Osteocyte (in vitro differentiated cells): ENCODE data around the gene CD1B. TPM values are rescaled to one million over a fixed set of nuclear protein-coding genes. Genes with fewer than 3 reads are reported as not detected.

Source experiments
- DNase-seq: peaks from one replicate; pipeline ENCODE4 v3.0.0; 2021; ENCODE audit warnings: mixed read lengths; ENCODE audit not compliant: unreplicated experiment; ENCODE audit errors: extremely low spot score
- H3K27ac Mint-ChIP-seq: one replicate; pipeline ENCODE4 v1.8.0; 2021; ENCODE audit warnings: mild to moderate bottlenecking, mixed read lengths; ENCODE audit not compliant: unreplicated experiment
- H3K27me3 Mint-ChIP-seq: one replicate; pipeline ENCODE4 v1.8.0; 2021; ENCODE audit warnings: mixed read lengths; ENCODE audit not compliant: unreplicated experiment
- H3K36me3 Mint-ChIP-seq: one replicate; pipeline ENCODE4 v1.8.0; 2021; ENCODE audit warnings: mixed read lengths; ENCODE audit not compliant: unreplicated experiment
- H3K4me1 Mint-ChIP-seq: one replicate; pipeline ENCODE4 v1.8.0; 2021; ENCODE audit warnings: mixed read lengths; ENCODE audit not compliant: unreplicated experiment
- H3K4me3 Mint-ChIP-seq: one replicate; pipeline ENCODE4 v1.8.0; 2021; ENCODE audit warnings: mild to moderate bottlenecking, moderate library complexity, mixed read lengths; ENCODE audit not compliant: unreplicated experiment
- H3K9me3 Mint-ChIP-seq: one replicate; pipeline ENCODE4 v1.8.0; 2021; ENCODE audit warnings: mixed read lengths; ENCODE audit not compliant: unreplicated experiment
- CTCF ChIP-seq: fragments of 200-600 bp; sonication (generic); IDR thresholded peaks from 2 replicates; pipeline ENCODE4 v1.5.0; 2021; ENCODE audit warnings: antibody characterized with exemption, mild to moderate bottlenecking, moderate library complexity
- total RNA-seq: library from RNA; stranded (reverse); gene quantifications from 2 replicates; pipeline ENCODE4 v1.2.1, GENCODE V29; 2021

CD1B gene
- total RNA-seq, 1 donor from 2014 or later: not detected

DNA sequence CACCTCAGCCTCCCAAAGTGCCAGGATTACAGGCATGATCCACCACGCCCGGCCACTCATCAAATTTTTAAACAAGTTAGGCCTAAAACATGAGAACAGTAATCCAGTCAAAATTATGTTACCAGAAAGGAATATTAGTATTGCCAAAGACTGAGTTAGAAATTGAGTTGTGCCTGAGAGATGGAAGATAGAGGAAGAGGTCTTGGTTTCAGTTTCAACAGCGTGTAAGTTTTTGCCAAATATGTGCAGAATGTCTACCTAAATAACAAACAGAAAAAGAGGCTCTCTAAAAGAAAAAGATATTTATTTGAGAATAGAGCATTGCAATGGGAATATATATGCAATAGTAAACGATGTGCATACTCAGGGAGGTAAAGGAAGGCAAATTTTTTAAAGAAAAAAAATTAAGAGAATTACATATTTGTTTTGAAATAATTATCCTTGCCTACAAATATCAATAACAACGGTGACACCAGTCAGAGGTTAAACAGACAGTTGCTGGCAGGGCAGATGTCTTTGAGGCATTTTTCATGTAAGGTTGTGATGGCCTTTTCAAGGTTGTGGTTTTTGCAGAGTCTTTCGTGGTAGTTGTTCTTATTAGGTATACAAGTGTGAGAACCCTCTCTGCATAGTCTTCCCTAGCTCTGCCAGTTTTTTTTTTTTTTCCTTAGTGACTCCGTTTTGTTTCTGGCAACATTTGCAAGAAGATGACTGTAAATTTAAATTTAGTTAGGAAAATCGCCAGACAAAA is 2.2 kb upstream of the CD1B start:
- H3K4me1 Mint-ChIP-seq: no peaks in the 10 kb centered on the region
- no peaks in the 10 kb centered on the region for H3K9me3 Mint-ChIP-seq
- no peak for DNase-seq
- no peak overlapping the region for H3K27ac Mint-ChIP-seq
- no peak overlapping the region for H3K4me3 Mint-ChIP-seq
- H3K36me3 Mint-ChIP-seq: no peaks in the 10 kb centered on the region
- no peak for TF ChIP-seq CTCF
- no peaks in the 10 kb centered on the region for H3K27me3 Mint-ChIP-seq

GRCh38 chr1:158331106-158331425 is 265 bp downstream of the CD1B start:
- no peak for DNase-seq
- Mint-ChIP-seq H3K9me3 (no peaks in the 10 kb centered on the region), H3K27ac (no peak overlapping the region), H3K27me3 (no peaks in the 10 kb centered on the region), H3K4me1 (no peaks in the 10 kb centered on the region), H3K36me3 (no peaks in the 10 kb centered on the region), H3K4me3 (no peak overlapping the region)
- no peak for TF ChIP-seq CTCF

GRCh38 chr1:158330391-158331105 is 783 bp downstream of the CD1B start:
- H3K4me3 Mint-ChIP-seq: no peak overlapping the region
- no peak for DNase-seq
- no peak overlapping the region for H3K27ac Mint-ChIP-seq
- H3K9me3 Mint-ChIP-seq: no peaks in the 10 kb centered on the region
- H3K27me3 Mint-ChIP-seq: no peaks in the 10 kb centered on the region
- no peaks in the 10 kb centered on the region for H3K36me3 Mint-ChIP-seq
- no peaks in the 10 kb centered on the region for H3K4me1 Mint-ChIP-seq
- TF ChIP-seq CTCF: no peak

DNA sequence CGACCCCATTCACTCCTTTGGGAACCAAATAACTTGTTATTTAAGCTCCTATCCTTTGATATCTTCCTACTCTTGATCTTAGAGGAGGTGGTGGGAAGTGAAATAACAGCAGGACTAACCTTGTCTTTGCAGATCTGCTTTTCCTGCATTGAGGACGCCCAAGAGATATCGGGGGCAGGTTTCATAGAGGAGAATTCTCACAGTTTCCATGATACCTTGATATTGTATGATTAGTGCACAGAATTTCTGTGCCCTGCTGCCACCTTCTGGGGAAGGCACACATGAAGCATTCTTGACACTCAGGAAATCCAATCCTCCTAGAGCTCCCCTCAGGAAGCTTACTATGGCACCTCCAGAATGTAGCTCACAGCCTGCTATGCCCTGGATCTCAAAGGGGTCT is 1.6 kb downstream of the CD1B start:
- no peak for TF ChIP-seq CTCF
- Mint-ChIP-seq H3K36me3 (no peaks in the 10 kb centered on the region), H3K27ac (no peak overlapping the region)

GRCh38 chr1:158329300-158329699 is 2.0 kb downstream of the CD1B start:
- no peak overlapping the region for H3K27ac Mint-ChIP-seq
- H3K4me3 Mint-ChIP-seq: no peak overlapping the region
- H3K4me1 Mint-ChIP-seq: no peaks in the 10 kb centered on the region
- no peaks in the 10 kb centered on the region for H3K27me3 Mint-ChIP-seq
- no peak for TF ChIP-seq CTCF
- no peaks in the 10 kb centered on the region for H3K9me3 Mint-ChIP-seq
- no peaks in the 10 kb centered on the region for H3K36me3 Mint-ChIP-seq
- no peak for DNase-seq

More for the DNA sequence above, 1.6 kb downstream of the CD1B start:
- Mint-ChIP-seq H3K4me1 (no peaks in the 10 kb centered on the region), H3K9me3 (no peaks in the 10 kb centered on the region), H3K4me3 (no peak overlapping the region), H3K27me3 (no peaks in the 10 kb centered on the region)
- DNase-seq: no peak
